Hair follicular keratinocyte (primary cell): ENCODE measurements around the gene DBP. TPM values are rescaled to one million over a fixed set of nuclear protein-coding genes. Genes with fewer than 3 reads are reported as not detected.

Source experiments
- total RNA-seq: library from RNA; depleted of rRNA; stranded (reverse); fragments of >200 nt; gene quantifications from 2 replicates; pipeline ENCODE4 v1.2.3, GENCODE V29; 2015

Gene DBP
- 3.0 and 10.3 TPM in 2 replicates for total RNA-seq

GRCh38 chr19:48636859-48637448 lies at the start of gene DBP:
TSS of gene DBP (minus strand) at chr19:48637379. CDS start at chr19:48636994, 385 bp downstream.

GRCh38 chr19:48672994-48673393 lies 35.8 kb upstream of the DBP start, which contains the start of gene NTN5:
TSS of gene NTN5 (minus strand) at chr19:48673017. CDS start at chr19:48670986, 2,031 bp downstream.

GRCh38 chr19:48646001-48646721 lies 9.0 kb upstream of the DBP start, which contains the start of gene CA11:
TSS of gene CA11 (minus strand) at chr19:48646187. CDS start at chr19:48645632, 555 bp downstream.

GRCh38 chr19:48618916-48619691 lies 18.1 kb downstream of the DBP start, which contains the start of the genes RPL18 and SPHK2:
TSS of gene RPL18 (minus strand) at chr19:48619178. CDS start at chr19:48619143, 35 bp downstream.
TSS of gene SPHK2 (plus strand) at chr19:48619506. CDS start at chr19:48620515, 1,009 bp downstream.

GRCh38 chr19:48614436-48615230 lies 22.5 kb downstream of the DBP start, which contains the start of gene FAM83E:
TSS of gene FAM83E (minus strand) at chr19:48615076. CDS start at chr19:48613372, 1,704 bp downstream.

GRCh38 chr19:48606463-48607358 lies 30.5 kb downstream of the DBP start, which contains the start of gene SPACA4:
TSS of gene SPACA4 (plus strand) at chr19:48606742. CDS start at chr19:48606979, 237 bp downstream.

Other genes starting within 250 kb of the DBP start
- 135 and 149 TPM in 2 replicates for gene KDELR1, start 245.8 kb downstream of the DBP start, total RNA-seq
- 0.16 TPM in 1 of 2 replicates, not detected in the other for gene GRIN2D, start 243.7 kb downstream of the DBP start, total RNA-seq
- 35.2 and 40.9 TPM in 2 replicates for gene GRWD1, start 191.4 kb downstream of the DBP start, total RNA-seq
- 0.53 and 0.70 TPM in 2 replicates for gene KCNJ14, start 181.8 kb downstream of the DBP start, total RNA-seq
- gene CYTH2, start 168.0 kb downstream of the DBP start, total RNA-seq = 18.7 and 23.5 TPM in 2 replicates
- 2.8 and 3.7 TPM in 2 replicates for gene LMTK3, start 125.5 kb downstream of the DBP start, total RNA-seq
- gene SULT2B1, start 85.2 kb downstream of the DBP start, total RNA-seq = 1.5 and 1.6 TPM in 2 replicates
- not detected in 2 replicates for gene SPACA4, start 30.6 kb downstream of the DBP start, total RNA-seq
- 0.08 and 0.23 TPM in 2 replicates for gene FAM83E, start 22.3 kb downstream of the DBP start, total RNA-seq
- 2,779 and 2,974 TPM in 2 replicates for gene RPL18, start 18.2 kb downstream of the DBP start, total RNA-seq
- gene SPHK2, start 17.9 kb downstream of the DBP start, total RNA-seq = 8.7 and 10.3 TPM in 2 replicates
- gene CA11, start 8.8 kb upstream of the DBP start, total RNA-seq = 1.2 and 1.6 TPM in 2 replicates
- not detected in 2 replicates for gene NTN5, start 35.6 kb upstream of the DBP start, total RNA-seq
- 1.4 and 4.8 TPM in 2 replicates for gene FUT2, start 58.6 kb upstream of the DBP start, total RNA-seq
- 0.39 and 0.72 TPM in 2 replicates for gene MAMSTR, start 82.3 kb upstream of the DBP start, total RNA-seq
- gene RASIP1, start 103.2 kb upstream of the DBP start, total RNA-seq = 17.6 and 25.1 TPM in 2 replicates
- gene IZUMO1, start 109.5 kb upstream of the DBP start, total RNA-seq = 0.04 and 0.23 TPM in 2 replicates
- 7.3 and 11.6 TPM in 2 replicates for gene FUT1, start 115.3 kb upstream of the DBP start, total RNA-seq
- gene FGF21, start 118.1 kb upstream of the DBP start, total RNA-seq = not detected in 2 replicates
- 63.9 and 77.8 TPM in 2 replicates for gene BCAT2, start 173.7 kb upstream of the DBP start, total RNA-seq
- 0.23 and 1.2 TPM in 2 replicates for gene HSD17B14, start 199.1 kb upstream of the DBP start, total RNA-seq
- 7.4 and 11.0 TPM in 2 replicates for gene PLEKHA4, start 231.2 kb upstream of the DBP start, total RNA-seq
- 22.4 and 61.8 TPM in 2 replicates for gene PPP1R15A, start 235.0 kb upstream of the DBP start, total RNA-seq